Measurements from ENCODE around the gene KAZN.
A peak's percentile ranks its signal among the peaks of the same experiment; 100 is the strongest.

Gene KAZN

DNA sequence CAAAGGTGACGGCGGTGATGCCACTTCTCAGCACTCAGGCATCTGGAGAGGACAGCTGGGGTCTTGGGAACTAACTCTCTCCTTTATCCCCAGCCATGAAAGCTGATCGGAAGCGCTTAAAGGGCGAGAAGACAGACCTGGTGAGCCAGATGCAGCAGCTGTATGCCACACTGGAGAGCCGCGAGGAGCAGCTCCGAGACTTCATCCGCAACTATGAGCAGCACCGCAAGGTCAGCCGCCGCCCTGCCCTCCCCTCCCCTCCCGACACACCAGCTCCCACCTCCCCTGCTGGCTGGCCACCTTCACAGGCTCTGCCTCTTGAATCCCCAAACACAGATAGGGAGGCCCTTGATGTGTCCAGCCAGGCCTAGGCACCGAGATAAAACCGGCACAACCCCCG, 436.2 kb downstream of the KAZN start:
- Histone ChIP-seq H3K27ac (ENCODE audit: low read length) (no peak overlapping the region), H3K27me3 (replicated peaks; ENCODE audit: insufficient read depth, low read length) (no peaks in the 10 kb centered on the region), H3K4me2 (ENCODE audit: low read depth, low read length) (no peak overlapping the region), H4K20me1 (ENCODE audit: insufficient read depth, low read length) (no peaks in the 10 kb centered on the region), H3K79me2 (ENCODE audit: low read length) (no peaks in the 10 kb centered on the region), H2AFZ (ENCODE audit: low read length) (no peak overlapping the region), H3K4me1 (ENCODE audit: low read length) (no peaks in the 10 kb centered on the region), H3K9me3 (replicated peaks; ENCODE audit: insufficient read depth, low read length) (no peaks in the 10 kb centered on the region), H3K36me3 (replicated peaks; ENCODE audit: insufficient read depth, low read length) (no peaks in the 10 kb centered on the region), H3K4me3 (ENCODE audit: low read length) (no peak overlapping the region), H3F3A (ENCODE audit: insufficient read depth, low read length) (no peaks in the 10 kb centered on the region), H3K9ac (ENCODE audit: low read length) (no peak overlapping the region), H3K9me2 (replicated peaks; ENCODE audit: insufficient read depth, low read length) (no peaks in the 10 kb centered on the region)
- no peak for TF ChIP-seq EZH2 (optimal IDR thresholded peaks at IDR 0.05; ENCODE audit: low read depth, low read length)
- no peak for DNase-seq

DNA sequence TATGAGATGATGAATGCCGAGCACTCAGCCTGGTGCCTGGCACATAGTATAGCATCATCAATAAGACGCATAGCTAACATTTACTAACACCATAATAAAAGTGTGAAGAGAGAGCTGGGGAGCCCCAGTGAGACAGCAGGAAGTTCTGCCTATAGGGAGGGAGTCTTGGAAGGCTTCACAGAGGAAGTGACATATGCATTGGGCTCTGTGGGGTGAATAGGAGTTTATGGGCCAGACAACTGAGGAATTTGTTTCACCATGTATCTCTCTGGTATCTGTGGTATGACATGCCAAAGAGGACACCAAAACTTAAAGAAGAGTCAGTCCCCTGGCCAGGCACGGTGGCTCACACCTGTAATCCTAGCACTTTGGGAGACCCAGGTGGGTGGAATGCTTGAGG, 436.8 kb downstream of the KAZN start:
- no peak overlapping the region for H3K9ac ChIP-seq (ENCODE audit: low read length)
- H3K4me2 ChIP-seq (ENCODE audit: low read depth, low read length), result no peak overlapping the region
- H3F3A ChIP-seq (ENCODE audit: insufficient read depth, low read length), result no peaks in the 10 kb centered on the region
- H3K79me2 ChIP-seq (ENCODE audit: low read length), result no peaks in the 10 kb centered on the region
- H4K20me1 ChIP-seq (ENCODE audit: insufficient read depth, low read length), result no peaks in the 10 kb centered on the region
- no peak overlapping the region for H3K27ac ChIP-seq (ENCODE audit: low read length)
- no peaks in the 10 kb centered on the region for H3K9me2 ChIP-seq (replicated peaks; ENCODE audit: insufficient read depth, low read length)
- no peaks in the 10 kb centered on the region for H3K4me1 ChIP-seq (ENCODE audit: low read length)
- no peak for DNase-seq
- TF ChIP-seq, protein P1, sequence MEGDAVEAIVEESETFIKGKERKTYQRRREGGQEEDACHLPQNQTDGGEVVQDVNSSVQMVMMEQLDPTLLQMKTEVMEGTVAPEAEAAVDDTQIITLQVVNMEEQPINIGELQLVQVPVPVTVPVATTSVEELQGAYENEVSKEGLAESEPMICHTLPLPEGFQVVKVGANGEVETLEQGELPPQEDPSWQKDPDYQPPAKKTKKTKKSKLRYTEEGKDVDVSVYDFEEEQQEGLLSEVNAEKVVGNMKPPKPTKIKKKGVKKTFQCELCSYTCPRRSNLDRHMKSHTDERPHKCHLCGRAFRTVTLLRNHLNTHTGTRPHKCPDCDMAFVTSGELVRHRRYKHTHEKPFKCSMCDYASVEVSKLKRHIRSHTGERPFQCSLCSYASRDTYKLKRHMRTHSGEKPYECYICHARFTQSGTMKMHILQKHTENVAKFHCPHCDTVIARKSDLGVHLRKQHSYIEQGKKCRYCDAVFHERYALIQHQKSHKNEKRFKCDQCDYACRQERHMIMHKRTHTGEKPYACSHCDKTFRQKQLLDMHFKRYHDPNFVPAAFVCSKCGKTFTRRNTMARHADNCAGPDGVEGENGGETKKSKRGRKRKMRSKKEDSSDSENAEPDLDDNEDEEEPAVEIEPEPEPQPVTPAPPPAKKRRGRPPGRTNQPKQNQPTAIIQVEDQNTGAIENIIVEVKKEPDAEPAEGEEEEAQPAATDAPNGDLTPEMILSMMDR (IDR thresholded peaks at IDR 0.05; ENCODE audit: low read length), result no peak
- TF ChIP-seq EZH2 (optimal IDR thresholded peaks at IDR 0.05; ENCODE audit: low read depth, low read length) (no peak), EZH2phosphoT487 (IDR thresholded peaks at IDR 0.05; ENCODE audit: low read length) (no peak)
- H3K27me3 ChIP-seq (replicated peaks; ENCODE audit: insufficient read depth, low read length), result no peaks in the 10 kb centered on the region
- H3K4me3 ChIP-seq (ENCODE audit: low read length), result no peak overlapping the region
- H2AFZ ChIP-seq (ENCODE audit: low read length), result no peak overlapping the region
- H3K9me3 ChIP-seq (replicated peaks; ENCODE audit: insufficient read depth, low read length), result no peaks in the 10 kb centered on the region
- H3K36me3 ChIP-seq (replicated peaks; ENCODE audit: insufficient read depth, low read length), result no peaks in the 10 kb centered on the region

DNA sequence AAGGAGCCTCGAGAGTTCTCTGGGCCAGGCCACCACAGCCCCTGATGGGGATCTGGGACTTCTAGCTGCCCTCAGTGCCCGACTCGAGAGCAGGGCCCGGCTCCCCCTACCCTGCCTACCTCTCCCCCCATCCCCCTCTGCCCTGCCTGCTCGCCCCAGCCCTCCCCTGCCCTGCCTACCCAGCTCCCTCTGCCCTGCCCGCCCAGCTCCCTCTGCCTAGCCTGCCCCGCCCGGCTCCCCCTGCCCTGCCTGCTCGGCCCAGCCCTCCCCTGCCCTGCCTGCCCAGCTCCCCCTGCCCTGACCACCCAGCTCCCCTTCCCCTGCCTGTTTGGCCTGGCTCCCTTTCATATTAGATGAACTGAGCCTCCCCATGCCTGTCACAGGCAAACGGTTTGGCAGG, 437.6 kb downstream of the KAZN start:
- no peaks in the 10 kb centered on the region for H3F3A ChIP-seq (ENCODE audit: insufficient read depth, low read length)
- no peak for DNase-seq
- H3K4me2 ChIP-seq (ENCODE audit: low read depth, low read length), result no peak overlapping the region
- H3K27ac ChIP-seq (ENCODE audit: low read length), result no peak overlapping the region
- H3K9me2 ChIP-seq (replicated peaks; ENCODE audit: insufficient read depth, low read length), result no peaks in the 10 kb centered on the region
- no peaks in the 10 kb centered on the region for H3K27me3 ChIP-seq (replicated peaks; ENCODE audit: insufficient read depth, low read length)
- H3K9me3 ChIP-seq (replicated peaks; ENCODE audit: insufficient read depth, low read length), result no peaks in the 10 kb centered on the region
- no peaks in the 10 kb centered on the region for H3K79me2 ChIP-seq (ENCODE audit: low read length)
- TF ChIP-seq EZH2 (optimal IDR thresholded peaks at IDR 0.05; ENCODE audit: low read depth, low read length) (no peak), EZH2phosphoT487 (IDR thresholded peaks at IDR 0.05; ENCODE audit: low read length) (no peak)
- TF ChIP-seq, protein P1 (IDR thresholded peaks at IDR 0.05; ENCODE audit: low read length), result no peak
- H3K4me3 ChIP-seq (ENCODE audit: low read length), result no peak overlapping the region
- H2AFZ ChIP-seq (ENCODE audit: low read length), result no peak overlapping the region
- no peaks in the 10 kb centered on the region for H3K4me1 ChIP-seq (ENCODE audit: low read length)
- H4K20me1 ChIP-seq (ENCODE audit: insufficient read depth, low read length), result no peaks in the 10 kb centered on the region
- H3K36me3 ChIP-seq (replicated peaks; ENCODE audit: insufficient read depth, low read length), result no peaks in the 10 kb centered on the region
- no peak overlapping the region for H3K9ac ChIP-seq (ENCODE audit: low read length)

DNA sequence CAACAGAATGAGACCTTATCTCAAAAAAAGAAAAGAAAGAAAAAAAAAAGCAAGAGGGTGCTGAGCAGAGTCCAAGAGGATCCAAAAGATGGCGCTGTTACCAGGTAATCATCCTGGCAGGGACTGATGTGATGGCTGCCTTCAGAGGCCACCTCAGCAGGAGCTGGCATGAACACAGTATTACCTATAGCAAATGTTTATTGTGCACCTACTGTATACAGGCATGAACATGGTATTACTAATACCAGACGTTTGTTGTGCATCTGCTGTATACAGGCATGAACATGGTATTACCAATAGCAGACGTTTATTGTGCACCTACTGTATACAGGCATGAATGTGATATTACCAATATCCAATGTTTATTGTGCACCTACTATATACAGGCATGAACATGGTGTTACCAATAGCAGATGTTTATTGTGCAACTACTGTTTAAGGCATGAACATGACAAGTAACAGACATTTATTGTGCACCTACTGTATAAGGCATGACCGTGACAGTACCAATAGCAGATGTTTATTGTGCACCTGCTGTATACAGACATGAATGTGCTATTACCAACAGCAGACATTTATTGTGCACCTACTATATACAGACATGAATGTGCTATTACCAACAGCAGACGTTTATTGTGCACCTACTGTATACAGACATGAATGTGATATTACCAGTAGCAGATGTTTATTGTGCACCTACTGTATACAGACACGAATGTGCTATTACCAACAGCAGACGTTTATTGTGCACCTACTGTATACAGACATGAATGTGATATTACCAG, 439.9 kb downstream of the KAZN start:
- Histone ChIP-seq H3K27me3 (replicated peaks; ENCODE audit: insufficient read depth, low read length) (no peaks in the 10 kb centered on the region), H2AFZ (ENCODE audit: low read length) (no peak overlapping the region), H3K9me2 (replicated peaks; ENCODE audit: insufficient read depth, low read length) (no peaks in the 10 kb centered on the region), H3F3A (ENCODE audit: insufficient read depth, low read length) (no peaks in the 10 kb centered on the region), H4K20me1 (ENCODE audit: insufficient read depth, low read length) (no peaks in the 10 kb centered on the region), H3K9ac (ENCODE audit: low read length) (no peak overlapping the region), H3K4me3 (ENCODE audit: low read length) (no peak overlapping the region), H3K79me2 (ENCODE audit: low read length) (no peaks in the 10 kb centered on the region), H3K27ac (ENCODE audit: low read length) (no peak overlapping the region), H3K9me3 (replicated peaks; ENCODE audit: insufficient read depth, low read length) (no peaks in the 10 kb centered on the region), H3K4me1 (ENCODE audit: low read length) (no peaks in the 10 kb centered on the region), H3K36me3 (replicated peaks; ENCODE audit: insufficient read depth, low read length) (no peaks in the 10 kb centered on the region), H3K4me2 (ENCODE audit: low read depth, low read length) (no peak overlapping the region)
- DNase-seq, result peak; percentile 46
- TF ChIP-seq EZH2phosphoT487 (IDR thresholded peaks at IDR 0.05; ENCODE audit: low read length) (no peak), EZH2 (optimal IDR thresholded peaks at IDR 0.05; ENCODE audit: low read depth, low read length) (no peak)
- TF ChIP-seq, protein P1 (IDR thresholded peaks at IDR 0.05; ENCODE audit: low read length), result peak; percentile 61

Measured in MM.1S (cell line).